HG03108 (cell line): Measurements from ENCODE around the gene PPP1R2.

Experiments used
- ATAC-seq: cut with Tn5 transposase; IDR thresholded peaks from one replicate; pipeline ENCODE4 v1.9.1; 2021; ENCODE audit warnings: moderate library complexity; ENCODE audit not compliant: unreplicated experiment

PPP1R2 gene

DNA sequence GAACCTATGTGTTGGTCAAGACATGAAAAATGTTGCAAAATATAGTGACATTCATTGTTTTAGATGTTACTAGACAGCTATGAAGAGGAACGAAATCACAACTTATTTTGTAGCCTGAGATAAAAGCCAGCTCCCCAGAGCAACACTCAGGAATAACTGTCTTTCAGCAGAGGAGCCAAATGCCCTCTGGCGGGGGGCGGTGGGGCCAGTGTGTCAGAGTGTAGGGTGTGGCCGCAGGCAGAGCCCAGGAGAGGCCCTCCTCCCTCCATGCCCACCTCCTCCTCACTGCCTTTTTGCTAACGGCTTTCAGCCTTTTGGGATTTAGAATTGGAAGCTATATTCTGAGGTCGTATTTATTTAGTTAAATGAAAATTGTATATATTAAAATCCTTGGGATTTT lies 23.7 kb upstream of the PPP1R2 start:
- ATAC-seq: no peak

DNA sequence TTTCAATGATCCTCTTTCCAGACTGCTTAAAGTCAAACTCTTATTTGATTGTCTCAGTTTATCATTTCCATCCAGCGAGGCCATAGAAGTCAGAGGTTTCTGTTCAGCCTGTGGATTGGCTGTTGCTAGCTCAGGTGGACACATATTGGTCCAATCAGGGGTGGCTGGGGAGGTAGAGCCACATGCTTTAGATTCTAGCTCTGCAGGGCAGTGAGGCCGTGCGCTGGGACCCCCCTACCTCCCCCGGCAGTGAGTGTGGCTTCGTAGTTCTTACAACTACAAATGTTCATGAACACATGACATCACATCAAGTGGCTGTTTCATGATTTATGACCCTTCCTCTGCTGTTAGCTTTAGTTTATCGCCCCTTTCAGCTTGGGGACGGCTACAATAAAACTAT lies 22.6 kb upstream of the PPP1R2 start:
- no peak for ATAC-seq

DNA sequence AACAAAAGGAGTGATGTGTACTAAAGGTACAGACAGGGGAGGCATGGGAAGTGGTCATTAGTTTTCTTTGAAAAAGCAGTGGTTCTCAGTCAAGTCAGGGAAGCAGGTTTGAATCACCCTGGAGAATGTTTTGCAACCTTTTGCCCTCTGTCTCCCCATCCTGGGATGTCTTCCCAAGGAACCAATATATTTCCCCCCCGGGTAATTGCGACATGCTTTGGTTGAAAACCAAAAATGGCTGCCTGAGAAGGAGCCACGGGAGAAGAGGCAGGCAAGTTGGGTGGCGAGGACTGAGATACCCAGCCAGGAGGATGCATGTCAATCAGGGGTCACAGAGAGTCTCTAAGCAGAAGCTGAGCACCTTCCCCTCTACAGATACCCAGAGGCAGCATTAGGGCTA lies 20.2 kb upstream of the PPP1R2 start:
- ATAC-seq: no peak

DNA sequence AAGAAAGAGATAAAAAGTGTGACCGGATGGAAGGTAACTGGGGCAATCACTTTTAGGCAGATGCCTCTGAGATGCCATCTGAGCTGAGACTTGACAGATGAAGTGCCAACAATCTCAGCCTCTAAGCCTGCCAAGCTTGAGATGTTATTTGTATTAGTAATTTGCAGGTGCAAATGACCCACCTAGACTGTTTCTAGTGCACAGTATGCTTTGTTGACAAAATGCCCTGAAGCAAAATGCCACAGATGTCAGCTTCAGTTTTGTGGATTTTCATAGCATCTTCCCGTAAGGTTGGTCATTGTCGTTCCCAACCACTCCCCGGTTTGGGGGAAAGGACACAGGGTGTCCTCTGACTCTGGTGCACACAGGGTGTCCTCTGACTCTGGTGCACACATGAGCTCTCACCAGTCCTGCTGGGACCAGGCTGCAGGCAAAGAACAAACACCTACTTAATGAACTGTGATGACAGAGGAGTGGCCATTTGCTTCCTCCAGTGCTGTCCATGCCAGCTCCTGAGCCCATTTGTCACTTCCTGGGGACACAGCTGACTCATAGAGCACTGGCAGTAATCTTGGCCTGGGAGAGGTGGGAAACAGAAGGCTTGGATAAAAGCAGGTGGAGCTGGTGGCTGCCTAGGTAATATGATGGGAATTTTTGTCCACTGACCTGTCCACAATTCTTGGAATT lies 16.7 kb upstream of the PPP1R2 start:
- ATAC-seq: no peak

DNA sequence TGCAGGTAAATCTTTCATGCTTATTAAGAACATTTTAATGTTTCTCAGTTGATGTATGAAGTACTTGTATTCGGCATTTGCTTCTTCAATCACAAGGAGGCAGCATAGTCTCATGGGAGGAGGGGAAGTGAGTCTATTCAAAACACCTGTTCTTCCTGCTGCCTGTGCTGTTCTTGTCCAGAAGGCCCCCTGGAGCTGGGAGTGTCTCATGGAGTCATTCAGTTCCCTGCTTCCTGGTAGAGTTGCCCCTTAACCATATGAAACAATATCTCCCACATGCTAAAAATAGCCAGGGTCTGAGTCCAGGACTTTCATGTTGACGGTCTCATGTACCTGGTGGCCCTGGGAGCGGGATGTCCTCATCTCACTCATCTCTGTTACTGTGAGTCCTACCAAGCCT lies 15.5 kb upstream of the PPP1R2 start:
- ATAC-seq: no peak

DNA sequence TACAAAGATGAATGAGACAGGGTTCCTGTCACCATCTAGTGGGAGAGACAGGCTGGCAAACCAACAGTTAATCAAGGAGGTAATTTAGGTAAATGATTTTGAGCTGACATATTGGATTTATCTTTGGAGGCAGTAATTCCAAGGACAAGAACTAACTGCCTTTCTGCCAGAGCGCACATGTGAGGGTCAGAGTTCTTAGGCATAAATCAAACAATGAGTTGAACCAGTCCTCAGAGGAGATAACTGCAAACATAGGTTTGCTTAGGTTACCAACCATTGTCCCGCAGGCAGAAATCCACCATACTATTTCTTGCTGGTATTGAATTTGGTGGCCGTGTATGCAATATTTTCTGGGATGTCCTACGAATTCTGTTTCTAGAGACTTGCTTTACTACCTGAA lies 14.2 kb upstream of the PPP1R2 start:
- ATAC-seq: no peak

DNA sequence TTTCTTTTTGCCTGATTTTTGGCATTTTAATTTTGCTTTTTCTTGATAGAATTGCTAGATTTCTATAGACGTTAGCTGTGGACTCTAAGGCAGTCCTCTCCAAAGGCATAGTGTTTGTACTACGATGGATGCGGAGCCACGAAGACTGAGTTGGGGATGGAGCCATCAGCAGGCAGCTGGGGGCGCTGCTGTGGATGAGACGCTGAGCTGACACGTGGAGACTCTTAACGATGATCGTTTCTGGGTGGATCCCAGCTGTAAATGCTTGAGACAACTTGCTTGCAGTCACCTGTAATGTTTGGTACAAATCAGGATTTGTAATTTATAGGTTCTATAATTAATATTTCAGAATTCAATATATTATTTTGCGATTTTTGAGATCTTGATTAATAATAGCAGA lies 13.3 kb upstream of the PPP1R2 start:
- ATAC-seq: no peak

DNA sequence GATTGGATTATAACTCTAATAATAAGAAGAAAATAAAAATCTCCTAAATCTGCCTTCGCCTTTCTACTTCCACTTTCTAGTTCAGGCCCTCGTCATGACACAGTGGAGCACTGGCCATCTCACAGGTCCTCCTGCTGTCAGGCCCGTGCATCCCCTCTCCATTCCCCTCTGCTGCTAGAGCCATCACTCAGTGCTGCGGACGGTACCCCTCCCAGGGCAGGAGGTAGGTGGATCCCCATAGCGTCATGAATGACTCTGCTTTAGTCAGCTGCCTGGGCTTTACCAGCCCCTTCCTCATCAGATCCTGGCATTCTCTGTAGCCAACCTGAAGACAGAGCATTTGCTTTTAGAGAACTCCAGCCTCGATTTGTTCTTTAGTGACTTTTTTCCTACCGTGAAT lies 12.0 kb upstream of the PPP1R2 start:
- no peak for ATAC-seq

DNA sequence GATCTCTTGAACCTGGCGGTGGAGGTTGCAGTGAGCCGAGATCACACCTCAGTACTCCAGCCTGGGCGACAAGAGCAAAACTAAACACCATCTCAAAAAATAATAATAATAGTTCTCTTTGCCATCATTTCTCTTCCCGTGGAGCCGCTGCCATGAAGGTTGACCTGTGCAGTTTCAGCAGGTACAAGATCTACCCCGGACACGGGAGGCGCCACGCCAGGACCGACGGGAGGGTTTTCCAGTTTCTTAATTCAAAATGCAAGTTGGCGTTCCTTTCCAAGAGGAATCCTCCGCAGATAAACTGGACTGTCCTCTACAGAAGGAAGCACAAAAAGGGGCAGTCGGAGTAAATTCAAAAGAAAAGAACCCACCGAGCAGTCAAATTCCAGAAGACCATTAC lies 11.3 kb upstream of the PPP1R2 start:
- no peak for ATAC-seq

DNA sequence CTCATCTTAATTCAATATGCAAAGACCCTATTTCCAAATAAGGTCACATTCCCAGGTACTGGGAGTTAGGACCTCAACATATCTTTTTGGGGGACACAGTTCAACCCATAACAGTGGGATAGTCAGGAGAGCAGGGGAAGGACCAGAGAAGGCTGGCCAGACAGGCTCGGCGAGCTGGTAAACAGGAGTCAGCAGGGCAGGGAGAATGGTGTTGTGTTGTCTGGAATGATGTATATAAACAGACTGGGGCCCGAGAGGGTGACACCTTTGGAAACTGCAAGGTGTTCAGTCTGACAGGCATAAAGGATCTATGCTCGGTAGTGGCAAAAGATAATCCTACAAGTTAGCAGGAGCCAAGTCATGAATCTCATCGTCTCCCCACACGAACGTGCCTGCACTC lies 10.1 kb upstream of the PPP1R2 start:
- ATAC-seq: no peak

DNA sequence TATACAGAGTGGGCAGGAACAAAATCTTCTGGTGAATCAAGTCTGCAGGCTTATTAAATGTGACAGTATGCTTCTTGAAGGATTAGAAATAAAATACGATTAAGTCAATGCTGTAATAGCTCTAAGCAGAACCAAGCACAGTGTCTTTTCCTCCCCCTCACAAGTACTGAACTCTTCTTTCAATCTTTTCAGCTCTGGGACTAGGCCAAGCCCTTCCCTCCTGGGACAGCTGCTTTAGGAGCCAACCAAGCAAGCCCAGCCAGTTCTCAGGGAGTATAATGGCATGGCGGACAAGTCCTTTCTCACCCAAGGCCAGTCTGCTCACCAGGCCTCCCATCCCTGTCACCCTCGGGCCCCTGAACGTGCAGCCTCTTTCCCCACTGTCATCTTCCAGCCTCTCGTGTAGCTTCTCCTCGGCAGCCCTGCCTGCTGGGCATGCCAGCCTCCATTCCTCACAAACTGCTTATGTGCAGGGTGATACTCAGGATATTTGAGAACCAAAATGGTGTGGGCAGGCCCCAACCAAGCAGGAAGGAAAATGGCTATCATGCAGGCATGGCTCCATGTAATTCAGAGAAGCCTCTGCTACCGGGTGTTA lies 8.4 kb upstream of the PPP1R2 start:
- ATAC-seq: no peak

DNA sequence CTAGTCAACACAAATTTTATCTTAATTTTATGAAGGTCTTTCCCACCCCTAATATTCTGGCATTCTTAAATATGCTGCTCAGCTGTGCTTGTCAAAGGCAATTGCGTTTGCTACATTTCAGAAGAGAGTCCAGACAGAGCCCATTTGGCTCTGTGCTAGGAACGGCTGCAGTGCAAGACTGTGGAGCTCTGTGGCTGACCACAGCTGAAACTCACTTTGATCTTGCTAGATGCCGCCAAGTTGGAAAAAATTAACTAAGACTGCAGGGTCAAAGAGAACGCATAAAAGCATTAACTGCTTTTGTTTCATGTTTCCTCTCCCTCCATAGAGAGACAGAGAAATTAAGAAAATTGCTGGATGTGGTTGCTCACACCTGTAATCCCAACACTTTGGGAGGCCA lies 7.6 kb upstream of the PPP1R2 start:
- no peak for ATAC-seq

DNA sequence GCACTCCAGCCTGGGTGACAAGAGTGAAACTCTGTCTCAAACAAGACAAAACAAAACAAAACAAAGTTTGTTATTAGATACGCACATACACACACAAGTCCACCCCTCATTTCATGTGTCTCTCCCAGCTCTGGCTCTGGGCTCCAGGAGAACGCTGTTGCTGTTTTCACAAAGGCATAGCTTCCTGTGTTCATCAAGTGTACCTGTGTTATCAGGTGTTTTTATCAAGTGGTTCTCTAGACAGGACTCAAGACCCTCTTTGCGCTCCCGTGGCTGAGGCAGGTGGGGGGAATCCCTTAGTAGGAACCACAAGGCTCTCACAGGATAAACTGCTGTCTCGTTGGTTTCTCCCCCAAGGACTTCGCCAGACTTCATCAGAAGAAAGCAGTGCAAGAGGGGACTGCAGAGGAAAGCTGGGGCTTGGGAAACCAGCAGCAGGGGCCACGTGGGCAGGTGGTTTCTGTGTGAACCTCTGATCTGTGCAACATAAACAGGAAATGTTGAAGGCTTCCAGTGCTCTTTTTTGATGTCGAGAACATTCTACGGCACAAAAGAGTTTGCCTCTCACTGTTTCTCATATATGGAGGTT lies 6.9 kb upstream of the PPP1R2 start:
- peak; percentile 58 for ATAC-seq

DNA sequence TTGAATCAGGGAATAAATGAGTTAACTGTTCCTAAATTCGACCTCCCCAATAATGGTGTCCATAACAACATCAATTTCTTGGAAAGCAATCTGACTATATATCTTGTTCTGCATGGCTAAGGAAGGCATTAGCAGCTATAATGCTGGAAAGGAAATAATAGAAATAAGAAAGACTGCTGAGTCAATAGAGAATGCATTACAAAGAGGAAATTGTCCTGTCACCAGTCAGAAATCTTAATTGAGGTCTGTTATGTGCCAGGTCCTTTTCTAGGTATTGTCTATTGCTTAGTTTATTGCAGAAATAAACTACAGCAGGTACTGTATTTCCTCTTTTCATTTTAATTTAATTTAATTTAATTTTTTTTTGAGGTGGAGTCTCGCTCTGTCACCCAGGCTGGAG lies 5.9 kb upstream of the PPP1R2 start:
- ATAC-seq: no peak

DNA sequence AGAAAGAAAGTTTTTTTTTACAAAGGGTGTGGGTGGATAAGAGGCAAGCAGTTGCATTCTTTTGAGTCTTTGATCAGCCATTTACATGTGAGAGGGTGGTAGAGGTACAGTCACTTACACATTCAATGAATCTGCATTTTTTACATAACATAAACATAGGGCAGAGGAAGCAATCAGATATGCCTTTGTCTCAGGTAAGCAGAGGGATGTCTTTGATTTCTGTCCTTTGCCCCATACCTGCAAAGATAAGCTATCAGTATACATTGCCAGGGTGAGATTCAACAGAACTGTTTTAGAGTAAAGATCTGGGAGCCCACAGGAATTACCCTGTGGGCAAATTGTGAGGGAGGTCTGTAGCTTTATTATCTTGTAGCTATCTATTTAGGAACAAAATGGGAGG lies 5.4 kb upstream of the PPP1R2 start:
- ATAC-seq: no peak

DNA sequence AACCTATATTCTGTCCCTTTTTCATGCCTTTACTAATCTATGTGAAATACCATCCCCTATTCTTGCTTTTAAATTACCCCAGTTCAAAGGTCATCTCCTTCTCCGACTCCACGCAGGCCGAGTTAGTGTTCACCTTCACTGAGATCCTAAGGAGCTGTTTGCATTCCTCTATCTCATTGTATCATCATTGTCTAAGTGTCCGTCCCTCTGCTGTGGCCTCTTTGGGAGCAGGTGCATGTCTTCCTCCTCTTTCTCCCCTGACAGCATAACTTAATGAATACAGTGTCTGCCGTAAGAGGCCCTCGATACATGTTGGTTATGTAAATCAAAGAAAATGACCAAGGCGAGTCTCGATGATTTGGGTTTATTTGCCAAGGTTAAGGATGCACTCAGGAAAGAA lies 4.9 kb upstream of the PPP1R2 start:
- ATAC-seq: no peak

DNA sequence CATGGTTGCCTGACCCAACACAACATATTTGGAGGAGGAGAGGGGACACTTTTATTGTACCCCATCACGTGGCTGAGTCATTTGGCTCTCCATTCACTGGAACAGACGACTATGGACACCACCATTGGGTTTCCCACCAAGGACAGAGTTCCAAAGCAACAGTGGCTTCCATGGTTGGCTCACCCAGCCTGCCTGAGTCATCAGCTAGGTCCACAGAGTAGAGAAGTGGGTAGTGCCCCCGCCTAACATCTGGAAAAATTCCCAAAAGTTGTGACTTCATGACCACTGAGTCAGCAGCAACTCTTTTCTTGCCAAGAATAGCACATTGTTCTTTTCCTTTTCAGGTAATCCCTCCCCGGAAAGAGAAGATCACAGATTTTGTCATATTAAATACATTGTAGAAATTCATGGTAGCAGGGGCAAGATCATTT lies 3.0 kb upstream of the PPP1R2 start:
- ATAC-seq: no peak

DNA sequence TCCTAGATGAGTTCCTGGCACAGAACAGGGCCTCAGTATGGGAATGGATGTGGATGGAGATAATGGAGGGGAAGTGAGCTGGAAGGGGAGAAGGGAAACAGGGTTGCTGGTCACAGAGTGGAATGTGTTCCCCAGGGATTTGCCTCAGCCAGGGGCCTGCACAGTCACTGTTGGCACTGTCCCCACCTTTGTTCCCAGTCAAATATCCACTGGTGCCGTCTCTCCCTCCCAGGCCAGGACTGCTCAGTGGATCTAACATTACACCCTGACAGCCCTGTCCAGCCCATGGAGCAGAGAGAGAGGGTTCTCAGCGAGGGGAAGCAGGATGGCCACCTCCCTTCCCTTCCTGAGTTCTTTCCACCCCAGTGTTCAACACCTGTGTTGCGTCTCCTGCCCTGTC lies 1.5 kb upstream of the PPP1R2 start:
- ATAC-seq: no peak

DNA sequence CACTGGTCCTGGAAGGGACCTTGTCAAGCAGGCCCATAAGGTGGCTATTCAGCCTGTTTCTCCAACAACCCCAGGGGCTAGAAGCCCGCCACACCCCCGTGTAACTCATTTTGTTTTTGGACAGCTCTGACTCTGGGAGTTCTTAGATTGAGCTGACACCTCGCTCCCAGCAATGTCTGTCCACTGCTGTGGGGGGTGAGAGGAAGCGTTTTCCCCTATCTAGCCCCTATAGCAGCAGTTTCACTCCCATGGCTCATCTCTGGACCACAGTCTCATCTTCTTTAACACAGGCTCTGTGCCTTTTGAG lies 1.1 kb upstream of the PPP1R2 start:
- no peak for ATAC-seq

DNA sequence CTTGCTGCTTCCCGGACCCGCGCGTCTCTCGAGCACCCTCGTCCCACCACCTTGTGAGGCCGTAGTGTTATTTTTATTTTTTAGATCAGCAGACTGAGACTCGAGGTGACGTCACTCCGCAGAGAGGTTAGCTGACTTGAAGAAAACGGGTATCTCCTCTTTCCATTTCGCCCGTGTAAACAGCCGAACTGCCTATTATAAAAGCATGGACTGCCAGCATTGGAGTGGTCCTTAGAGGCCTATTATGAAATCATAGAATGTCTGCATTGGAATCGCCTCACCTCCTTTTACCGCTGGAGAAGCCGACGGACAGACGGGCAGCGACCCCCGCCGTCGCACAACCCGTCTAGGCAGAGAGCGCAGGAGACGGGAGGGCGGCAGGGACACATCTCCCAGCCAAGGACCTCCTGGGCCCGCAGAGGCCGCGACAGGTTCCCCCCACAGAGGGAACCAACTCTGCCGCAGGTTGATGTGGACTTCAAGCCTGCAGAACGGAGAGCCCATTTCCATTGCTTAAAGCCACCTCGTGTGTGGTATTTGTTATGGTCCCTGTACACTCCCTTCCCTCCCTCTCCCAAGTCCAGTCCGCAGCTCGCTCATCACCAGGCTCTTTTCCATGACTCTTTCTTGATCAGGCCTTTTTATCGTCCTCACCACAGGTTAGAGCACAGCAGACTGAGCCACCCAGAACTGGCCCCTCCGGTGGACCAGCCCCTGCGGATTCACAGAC lies 540 bp upstream of the PPP1R2 start:
- no peak for ATAC-seq

DNA sequence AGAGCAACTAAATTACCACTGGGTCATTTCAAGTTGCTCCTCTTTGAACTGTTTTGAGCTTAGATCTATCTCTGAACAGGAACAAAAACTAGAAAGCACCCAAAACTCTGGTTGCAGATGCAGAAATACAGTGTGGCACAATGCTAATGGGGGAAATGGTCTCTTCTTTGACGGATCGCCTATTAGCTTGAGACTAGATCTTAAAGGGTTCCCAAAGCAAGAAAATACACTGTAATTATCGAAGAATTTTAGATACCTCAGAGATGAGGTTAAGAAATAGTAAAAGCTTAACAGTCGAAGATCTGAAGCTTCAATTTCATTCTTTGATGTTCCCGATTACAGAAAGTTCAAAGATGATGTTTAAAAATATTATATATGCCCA lies 818 bp downstream of the PPP1R2 start:
- ATAC-seq: no peak

DNA sequence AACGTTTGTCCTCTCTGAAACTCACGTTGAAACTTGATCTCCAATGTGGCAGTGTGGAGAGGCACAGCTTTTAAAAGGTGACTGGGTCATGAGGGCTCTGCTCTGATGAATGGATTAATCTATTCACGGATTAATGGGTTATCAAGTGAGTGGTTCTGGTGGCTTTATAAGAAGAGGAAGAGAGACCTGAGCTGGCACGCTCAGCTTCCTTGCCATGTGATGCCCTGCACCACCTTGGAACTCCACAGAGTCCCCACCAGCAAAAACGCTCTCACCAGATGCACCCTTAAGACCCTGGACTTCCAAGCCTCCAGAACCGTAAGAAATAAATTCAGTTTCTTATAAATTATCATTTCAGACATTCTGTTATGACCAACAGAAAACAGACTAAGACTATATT lies 2.6 kb downstream of the PPP1R2 start:
- no peak for ATAC-seq
